ENCODE results near the gene OR2C1.

- no peak for TF ChIP-seq POLR2A (IDR thresholded peaks at IDR 0.05)
- TF ChIP-seq CTCF (IDR thresholded peaks at IDR 0.05) = no peak
These were observed 27.0 kb upstream of the OR2C1 start for GRCh38 chr16:3328643-3329042.
